Body of pancreas (tissue), 4 donors: Measurements from ENCODE around the gene UBAP1.

Experiments used
- CTCF ChIP-seq, 7 experiments: fragments of 450-650 bp in 4 of 7; fragments of 200-600 bp in 3 of 7; sonication (generic) in 3 of 7; IDR thresholded peaks; one replicate each; pipeline ENCODE4 v1.5.1; 2016 to 2019; ENCODE audit warnings: antibody characterized with exemption in 7 of 7
- POLR2A ChIP-seq, 3 donors: fragments of 450-650 bp; IDR thresholded peaks; one replicate each; pipeline ENCODE4 v1.6.1; 2016; ENCODE audit warnings: antibody characterized with exemption in 3 of 3, mild to moderate bottlenecking in 2 of 3

DNA sequence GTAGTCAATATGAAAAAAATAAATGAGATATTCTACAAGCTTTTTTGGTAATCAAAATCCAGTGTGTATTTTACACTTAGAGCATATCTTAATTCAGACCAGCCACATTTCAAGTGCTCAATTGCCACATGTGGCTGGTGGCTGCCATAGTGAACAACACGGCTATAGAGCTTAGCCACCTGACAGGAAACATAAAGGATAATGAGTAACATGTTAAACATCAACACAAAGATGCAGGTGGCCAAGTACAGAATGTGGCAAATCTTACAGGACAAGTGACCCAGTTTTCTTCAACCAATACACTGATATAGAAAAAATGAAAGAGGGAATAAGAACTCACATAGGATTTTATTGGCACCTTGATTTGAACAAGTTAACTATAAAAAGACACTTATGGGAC lies 88.8 kb downstream of the UBAP1 start:
- TF ChIP-seq CTCF (IDR thresholded peaks at IDR 0.05) (no peak), POLR2A (IDR thresholded peaks at IDR 0.05) (no peak)
